Activated gamma-delta T cell (primary cell): Measurements from ENCODE around the gene DBET.
"Not testable (repeated sequence)": the region's sequence is repeated elsewhere in the genome, so short reads cannot be mapped to it uniquely, and the experiment has no call there.

Source experiments
- DNase-seq: peaks from one replicate; lab custom pipeline; 2025; lab: John Stamatoyannopoulos, UW
- total RNA-seq, 2 donors: gene quantifications; one replicate each; lab custom pipeline; 2026; lab: John Stamatoyannopoulos, UW

DBET gene
- total RNA-seq = 0 reads per million in 2 donors

GRCh38 chr4:190064342-190064741, at the start of gene DBET:
TSS of gene DBET (plus strand) at chr4:190064502.
- DNase-seq = not testable (repeated sequence)

DNA sequence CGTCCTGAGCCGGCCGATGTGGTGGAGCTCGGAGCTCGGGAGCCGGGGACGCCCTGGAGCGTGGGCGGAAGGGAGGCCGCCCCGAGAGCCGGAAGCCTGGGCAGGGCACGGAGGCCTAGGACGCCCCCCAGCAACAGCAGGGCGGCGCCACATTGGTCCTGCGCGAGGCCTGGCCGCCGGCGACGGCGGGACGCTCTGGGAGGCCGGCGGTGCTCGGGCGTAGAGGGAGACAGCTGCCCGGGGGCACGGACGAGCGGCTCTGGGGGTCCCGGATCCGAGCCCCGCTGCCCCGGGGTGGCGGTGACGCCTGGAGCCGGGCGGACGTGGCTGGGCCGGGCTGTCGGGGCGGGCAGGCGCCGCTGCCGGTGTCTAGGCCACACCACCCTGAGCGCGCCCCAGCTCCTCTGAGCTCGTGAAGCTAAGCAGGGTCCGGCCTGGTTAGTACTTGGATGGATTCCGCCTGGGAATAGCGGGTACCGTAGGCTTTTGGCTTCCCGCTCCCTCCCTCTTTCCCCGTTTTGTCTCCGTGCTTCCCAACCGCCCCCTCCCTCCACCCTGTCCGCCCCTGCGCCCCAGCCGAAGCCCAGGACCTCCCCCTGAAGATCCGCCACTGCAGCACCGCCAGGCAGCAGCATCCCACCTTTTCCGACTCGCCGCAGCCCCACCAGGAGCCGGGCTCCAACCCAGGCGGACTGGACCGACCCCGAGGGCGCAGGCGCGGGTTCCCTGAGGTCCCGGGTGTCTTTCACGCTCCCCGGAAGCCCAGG, 49.3 kb upstream of the DBET start:
- no peak for DNase-seq

DNA sequence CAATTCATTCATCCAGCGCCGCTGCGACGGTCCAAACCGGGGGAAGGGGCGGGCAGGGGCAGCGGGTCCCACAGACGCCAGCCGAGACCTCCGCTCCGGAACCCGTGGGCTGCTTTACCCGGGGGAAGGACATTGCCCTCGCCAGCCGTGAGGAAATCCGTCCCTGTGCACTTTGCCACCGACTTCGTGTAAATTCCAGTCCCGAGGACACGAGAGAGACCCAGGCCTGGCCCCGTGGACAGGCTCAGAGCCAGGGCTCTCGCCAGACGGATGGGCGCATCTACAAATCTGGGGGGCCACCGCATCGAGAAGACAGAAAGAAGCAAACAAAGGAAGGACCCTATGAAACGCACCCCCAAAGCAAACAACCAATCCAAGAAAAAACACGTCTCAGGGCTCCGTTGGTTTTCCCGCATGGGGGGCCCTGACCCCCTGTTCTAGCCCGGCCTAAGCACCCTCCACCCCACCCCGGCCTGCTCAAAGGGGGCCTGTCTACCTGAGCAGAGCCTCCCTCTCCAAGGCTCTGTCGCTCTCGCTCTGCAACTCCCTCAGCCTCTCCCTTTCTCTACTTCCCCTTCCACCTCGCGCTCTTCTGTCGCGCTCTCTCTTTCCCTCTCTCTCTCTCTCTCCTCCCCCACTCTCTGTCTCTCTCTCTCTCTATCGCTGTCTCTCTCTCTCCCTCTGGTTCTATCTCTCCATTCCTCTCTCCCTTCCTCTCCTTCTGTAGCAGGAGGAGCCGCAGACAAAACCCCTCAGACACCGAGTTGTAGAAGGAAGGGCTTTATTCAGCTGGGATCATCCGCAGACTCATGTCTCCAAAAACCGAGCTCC, 48.5 kb upstream of the DBET start:
- DNase-seq = no peak

DNA sequence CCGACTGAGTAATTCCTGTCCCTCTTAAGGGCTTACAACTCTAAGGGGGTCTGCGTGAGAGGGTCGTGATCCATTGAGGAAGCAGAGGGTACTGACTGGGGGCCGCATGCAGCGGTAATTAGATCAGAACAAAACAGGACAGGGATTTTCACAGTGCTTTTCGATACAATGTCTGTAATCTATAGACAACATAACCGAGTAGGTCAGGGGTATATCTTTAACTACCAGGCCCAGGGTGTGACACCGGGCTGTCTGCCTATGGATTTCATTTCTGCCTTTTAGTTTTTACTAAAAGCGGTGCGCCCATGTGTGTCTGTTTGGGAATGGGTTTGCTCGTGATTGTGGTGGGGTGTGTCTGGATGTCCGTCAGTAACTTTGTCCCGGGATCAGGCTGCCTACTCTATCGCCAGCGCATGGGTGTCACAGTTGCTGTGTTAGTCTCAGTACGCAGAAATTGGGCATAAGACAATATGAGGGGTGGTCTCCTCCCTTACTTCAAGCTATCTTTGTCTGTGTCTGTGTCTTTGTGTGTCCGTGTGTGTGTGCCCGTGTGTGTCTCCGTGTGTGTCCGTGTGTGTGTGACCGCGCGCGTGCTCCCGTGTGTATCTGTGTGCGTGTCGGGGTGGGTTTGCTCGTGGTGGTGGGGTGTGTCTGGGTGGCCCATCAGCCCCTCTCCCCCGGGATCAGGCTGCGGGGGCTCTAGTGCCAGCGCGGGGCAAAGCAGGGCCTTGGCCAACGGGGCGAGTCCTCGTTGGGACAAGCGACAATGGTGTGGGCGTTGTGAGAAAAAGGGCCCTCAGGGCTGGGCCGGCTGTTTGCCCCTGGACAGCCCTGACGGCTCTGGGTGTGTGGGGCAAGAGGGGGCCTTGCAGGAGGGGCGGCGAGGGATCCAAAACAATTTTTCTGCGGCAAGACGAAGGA, 47.7 kb upstream of the DBET start:
- DNase-seq = no peak

- no peak for DNase-seq
Observed at GRCh38 chr4:190017357-190018200, 46.7 kb upstream of the DBET start.

- DNase-seq = no peak
Observed at GRCh38 chr4:190018201-190018920, 45.9 kb upstream of the DBET start.

- DNase-seq = no peak
Observed at GRCh38 chr4:190019023-190019858, 45.1 kb upstream of the DBET start.

GRCh38 chr4:190019859-190020463, 44.3 kb upstream of the DBET start:
- not testable (repeated sequence) for DNase-seq

- DNase-seq = no peak
Observed at GRCh38 chr4:190020790-190021717, 43.2 kb upstream of the DBET start.

- not testable (repeated sequence) for DNase-seq
Observed at GRCh38 chr4:190021973-190022372, 42.3 kb upstream of the DBET start.

DNA sequence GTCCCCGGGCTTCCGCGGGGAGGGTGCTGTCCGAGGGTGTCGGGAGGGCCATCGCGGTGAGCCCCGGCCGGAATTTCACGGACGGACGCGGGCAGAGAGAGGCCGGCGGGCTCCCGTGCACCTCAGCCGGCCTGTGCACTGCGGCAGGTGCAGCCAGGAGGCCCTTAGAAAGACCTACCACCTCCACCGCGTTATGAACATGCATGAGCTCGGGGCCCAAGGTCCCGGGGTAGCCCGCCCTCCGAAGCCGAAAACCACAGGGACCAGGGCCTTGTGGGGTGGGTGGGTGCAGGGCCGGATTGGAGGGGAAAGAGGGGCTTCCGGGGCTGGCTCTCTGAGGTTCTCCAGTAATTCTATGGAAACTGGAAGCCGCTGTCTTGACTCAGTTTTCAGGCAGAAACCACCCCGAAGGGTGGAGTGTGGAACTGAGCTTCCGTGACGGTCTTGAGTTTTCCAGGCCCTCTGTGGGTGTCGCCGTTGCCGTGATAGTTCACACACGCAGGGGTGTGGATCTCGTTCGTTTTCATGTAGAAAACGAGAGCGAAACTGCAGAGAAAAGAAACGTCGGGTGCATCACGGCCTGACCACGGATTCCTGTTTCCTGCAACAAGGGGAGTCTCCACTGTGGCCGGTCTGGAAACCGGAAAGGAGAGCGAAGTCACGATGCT, 41.6 kb upstream of the DBET start:
- not testable (repeated sequence) for DNase-seq

GRCh38 chr4:190027156-190027555, 37.1 kb upstream of the DBET start, which contains the start of gene FRG2:
TSS of gene FRG2 (minus strand) at chr4:190027256. CDS start at chr4:190027204, 52 bp downstream.
- DNase-seq = not testable (repeated sequence)

GRCh38 chr4:190031264-190031663, 33.0 kb upstream of the DBET start:
- DNase-seq = not testable (repeated sequence)

GRCh38 chr4:190037704-190038388, 26.5 kb upstream of the DBET start:
- DNase-seq = not testable (repeated sequence)

GRCh38 chr4:190040873-190041272, 23.4 kb upstream of the DBET start:
- DNase-seq = not testable (repeated sequence)

DNA sequence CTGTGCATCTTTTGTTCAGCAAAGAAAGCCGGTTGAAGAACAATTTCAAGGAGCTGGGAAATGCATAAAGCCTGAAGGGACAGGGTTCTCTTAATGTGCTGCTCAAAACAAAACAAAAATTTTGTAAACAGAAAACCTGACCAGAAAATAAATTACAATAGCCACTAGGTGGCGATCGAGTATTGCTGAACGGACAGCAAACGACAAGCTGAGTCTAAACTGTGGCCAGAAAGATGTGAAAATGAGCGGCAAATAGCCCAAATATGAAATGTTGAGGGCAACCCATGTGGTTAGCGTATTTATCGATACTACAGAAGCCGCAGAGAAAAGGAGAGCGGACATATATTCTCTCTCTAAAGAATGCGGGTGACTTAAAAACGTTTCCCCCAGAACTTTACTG, 16.7 kb upstream of the DBET start:
- not testable (repeated sequence) for DNase-seq
